ENCODE results near the gene DNAJB7.

DNA sequence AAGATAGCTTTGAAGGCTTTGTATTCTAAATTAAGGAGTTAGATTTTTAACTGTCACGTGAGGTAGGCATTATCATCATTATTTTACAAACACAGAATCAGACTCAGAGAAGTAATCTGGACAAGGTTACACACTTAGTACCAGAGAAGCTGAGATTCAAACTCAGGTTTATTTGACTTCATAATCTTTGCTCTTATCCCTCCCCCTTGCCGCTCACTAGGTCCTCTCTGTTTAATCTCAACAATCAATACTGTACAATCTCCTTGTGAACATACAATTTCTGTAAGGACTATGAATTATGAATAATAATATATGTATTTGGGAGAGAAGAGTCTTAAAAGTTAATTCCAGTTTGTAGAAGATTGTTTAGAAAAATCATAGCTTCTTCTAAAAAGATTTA lies 5.2 kb upstream of the DNAJB7 start:
- TF ChIP-seq, protein P1, sequence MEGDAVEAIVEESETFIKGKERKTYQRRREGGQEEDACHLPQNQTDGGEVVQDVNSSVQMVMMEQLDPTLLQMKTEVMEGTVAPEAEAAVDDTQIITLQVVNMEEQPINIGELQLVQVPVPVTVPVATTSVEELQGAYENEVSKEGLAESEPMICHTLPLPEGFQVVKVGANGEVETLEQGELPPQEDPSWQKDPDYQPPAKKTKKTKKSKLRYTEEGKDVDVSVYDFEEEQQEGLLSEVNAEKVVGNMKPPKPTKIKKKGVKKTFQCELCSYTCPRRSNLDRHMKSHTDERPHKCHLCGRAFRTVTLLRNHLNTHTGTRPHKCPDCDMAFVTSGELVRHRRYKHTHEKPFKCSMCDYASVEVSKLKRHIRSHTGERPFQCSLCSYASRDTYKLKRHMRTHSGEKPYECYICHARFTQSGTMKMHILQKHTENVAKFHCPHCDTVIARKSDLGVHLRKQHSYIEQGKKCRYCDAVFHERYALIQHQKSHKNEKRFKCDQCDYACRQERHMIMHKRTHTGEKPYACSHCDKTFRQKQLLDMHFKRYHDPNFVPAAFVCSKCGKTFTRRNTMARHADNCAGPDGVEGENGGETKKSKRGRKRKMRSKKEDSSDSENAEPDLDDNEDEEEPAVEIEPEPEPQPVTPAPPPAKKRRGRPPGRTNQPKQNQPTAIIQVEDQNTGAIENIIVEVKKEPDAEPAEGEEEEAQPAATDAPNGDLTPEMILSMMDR (conservative IDR thresholded peaks at IDR 0.05 in 1 of 2, IDR thresholded peaks at IDR 0.05 in 1 of 2; ENCODE audit: extremely low read depth in 1 of 2, insufficient read depth in 1 of 2, low read depth in 1 of 2, low read length in 2 of 2) = no peak
- TF ChIP-seq EZH2 (IDR thresholded peaks at IDR 0.05; ENCODE audit: borderline replicate concordance, low read length) = no peak

Measured in mammary epithelial cell (primary cell).